NB4 (cell line): ENCODE measurements around the gene CDK14.

Source experiments
- POLR2A ChIP-seq: IDR thresholded peaks from 2 replicates; pipeline ENCODE4 v1.6.1; 2011; ENCODE audit warnings: mild to moderate bottlenecking; ENCODE audit not compliant: insufficient read length; ENCODE audit errors: extremely low read depth
- TF ChIP-seq, protein P1 (sequence below): IDR thresholded peaks from one replicate; pipeline ENCODE4 v1.5.1; 2012; ENCODE audit warnings: low read depth, low read length
- TF ChIP-seq, protein P2 (sequence below): IDR thresholded peaks from 2 replicates; pipeline ENCODE4 v1.6.1; 2011; ENCODE audit warnings: low read depth, low read length

DNA sequence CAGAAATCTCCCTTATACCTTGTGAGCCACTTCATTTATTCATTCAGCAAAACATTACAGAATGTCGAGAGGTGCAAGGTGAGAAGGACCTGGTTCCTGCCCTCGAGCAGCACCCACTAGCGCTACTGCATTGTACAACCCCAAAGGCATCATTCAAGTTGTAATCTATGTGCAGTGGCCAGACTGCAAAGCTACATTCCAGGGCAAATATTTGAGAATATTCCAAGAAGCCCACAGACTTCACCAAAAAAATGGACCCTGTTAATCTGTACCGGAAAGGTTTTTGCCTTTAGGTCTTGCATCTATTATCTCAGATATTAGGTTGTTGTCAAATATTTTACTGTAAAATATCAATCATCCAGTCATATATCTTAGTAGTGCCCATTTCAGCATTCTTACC lies 372.8 kb downstream of the CDK14 start:
- TF ChIP-seq, protein P1, sequence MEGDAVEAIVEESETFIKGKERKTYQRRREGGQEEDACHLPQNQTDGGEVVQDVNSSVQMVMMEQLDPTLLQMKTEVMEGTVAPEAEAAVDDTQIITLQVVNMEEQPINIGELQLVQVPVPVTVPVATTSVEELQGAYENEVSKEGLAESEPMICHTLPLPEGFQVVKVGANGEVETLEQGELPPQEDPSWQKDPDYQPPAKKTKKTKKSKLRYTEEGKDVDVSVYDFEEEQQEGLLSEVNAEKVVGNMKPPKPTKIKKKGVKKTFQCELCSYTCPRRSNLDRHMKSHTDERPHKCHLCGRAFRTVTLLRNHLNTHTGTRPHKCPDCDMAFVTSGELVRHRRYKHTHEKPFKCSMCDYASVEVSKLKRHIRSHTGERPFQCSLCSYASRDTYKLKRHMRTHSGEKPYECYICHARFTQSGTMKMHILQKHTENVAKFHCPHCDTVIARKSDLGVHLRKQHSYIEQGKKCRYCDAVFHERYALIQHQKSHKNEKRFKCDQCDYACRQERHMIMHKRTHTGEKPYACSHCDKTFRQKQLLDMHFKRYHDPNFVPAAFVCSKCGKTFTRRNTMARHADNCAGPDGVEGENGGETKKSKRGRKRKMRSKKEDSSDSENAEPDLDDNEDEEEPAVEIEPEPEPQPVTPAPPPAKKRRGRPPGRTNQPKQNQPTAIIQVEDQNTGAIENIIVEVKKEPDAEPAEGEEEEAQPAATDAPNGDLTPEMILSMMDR: no peak
- TF ChIP-seq, protein P2, sequence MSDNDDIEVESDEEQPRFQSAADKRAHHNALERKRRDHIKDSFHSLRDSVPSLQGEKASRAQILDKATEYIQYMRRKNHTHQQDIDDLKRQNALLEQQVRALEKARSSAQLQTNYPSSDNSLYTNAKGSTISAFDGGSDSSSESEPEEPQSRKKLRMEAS: no peak
- TF ChIP-seq POLR2A: no peak
